PC-3 (cell line): ENCODE measurements around the gene DHX57.
"Not testable (repeated sequence)": the region's sequence is repeated elsewhere in the genome, so short reads cannot be mapped to it uniquely, and the experiment has no call there.

Experiments
- EZH2 ChIP-seq: fragments of 300-600 bp; sonication (generic); IDR thresholded peaks from one replicate; pipeline ENCODE4 v1.6.1; 2017; ENCODE audit warnings: antibody characterized with exemption, mild to moderate bottlenecking, low read length; ENCODE audit not compliant: unreplicated experiment
- EZH2phosphoT487 ChIP-seq: fragments of 300-600 bp; sonication (generic); IDR thresholded peaks from 2 replicates; pipeline ENCODE4 v1.6.1; 2018; ENCODE audit warnings: mild to moderate bottlenecking, antibody characterized with exemption, low read length, borderline replicate concordance
- TF ChIP-seq, protein P1 (sequence below): fragments of 300-600 bp; sonication (generic); conservative IDR thresholded peaks from 2 replicates; pipeline ENCODE4 v1.5.1; 2017; ENCODE audit warnings: antibody characterized with exemption, low read depth, mild to moderate bottlenecking, low read length

DNA sequence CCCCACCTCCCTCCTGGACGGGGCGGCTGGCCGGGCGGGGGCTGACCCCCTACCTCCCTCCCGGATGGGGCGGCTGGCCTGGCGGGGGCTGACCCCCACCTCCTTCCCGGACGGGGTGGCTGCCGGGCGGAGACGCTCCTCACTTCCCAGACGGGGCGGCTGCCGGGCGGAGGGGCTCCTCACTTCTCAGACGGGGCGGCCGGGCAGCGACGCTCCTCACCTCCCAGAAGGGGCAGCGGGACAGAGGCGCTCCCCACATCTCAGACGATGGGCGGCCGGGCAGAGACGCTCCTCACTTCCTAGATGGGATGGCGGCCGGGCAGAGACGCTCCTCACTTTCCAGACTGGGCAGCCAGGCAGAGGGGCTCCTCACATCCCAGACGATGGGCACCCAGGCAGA, 119.8 kb downstream of the DHX57 start:
- TF ChIP-seq, protein P1, sequence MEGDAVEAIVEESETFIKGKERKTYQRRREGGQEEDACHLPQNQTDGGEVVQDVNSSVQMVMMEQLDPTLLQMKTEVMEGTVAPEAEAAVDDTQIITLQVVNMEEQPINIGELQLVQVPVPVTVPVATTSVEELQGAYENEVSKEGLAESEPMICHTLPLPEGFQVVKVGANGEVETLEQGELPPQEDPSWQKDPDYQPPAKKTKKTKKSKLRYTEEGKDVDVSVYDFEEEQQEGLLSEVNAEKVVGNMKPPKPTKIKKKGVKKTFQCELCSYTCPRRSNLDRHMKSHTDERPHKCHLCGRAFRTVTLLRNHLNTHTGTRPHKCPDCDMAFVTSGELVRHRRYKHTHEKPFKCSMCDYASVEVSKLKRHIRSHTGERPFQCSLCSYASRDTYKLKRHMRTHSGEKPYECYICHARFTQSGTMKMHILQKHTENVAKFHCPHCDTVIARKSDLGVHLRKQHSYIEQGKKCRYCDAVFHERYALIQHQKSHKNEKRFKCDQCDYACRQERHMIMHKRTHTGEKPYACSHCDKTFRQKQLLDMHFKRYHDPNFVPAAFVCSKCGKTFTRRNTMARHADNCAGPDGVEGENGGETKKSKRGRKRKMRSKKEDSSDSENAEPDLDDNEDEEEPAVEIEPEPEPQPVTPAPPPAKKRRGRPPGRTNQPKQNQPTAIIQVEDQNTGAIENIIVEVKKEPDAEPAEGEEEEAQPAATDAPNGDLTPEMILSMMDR: not testable (repeated sequence)
- TF ChIP-seq EZH2, EZH2phosphoT487: not testable (repeated sequence)
